A172 (cell line): ENCODE measurements around the gene TIFAB. TPM values are rescaled to one million over a fixed set of nuclear protein-coding genes. Genes with fewer than 3 reads are reported as not detected.

Source experiments
- DNase-seq: peaks from one replicate; pipeline ENCODE4 v3.0.0-alpha.2; 2015; ENCODE audit warnings: low spot score
- total RNA-seq: library from RNA; depleted of rRNA; stranded (reverse); fragments of >200 nt; shearing (Covaris generic); gene quantifications from 2 replicates; pipeline ENCODE4 v1.2.3, GENCODE V29; 2014; rRNA removed

The TIFAB gene
- total RNA-seq, 1 experiment from 2014 or later, result not detected

GRCh38 chr5:135425641-135426040, 26.5 kb downstream of the TIFAB start:
- DNase-seq, result no peak

GRCh38 chr5:135423846-135424168, 28.3 kb downstream of the TIFAB start:
- no peak for DNase-seq

GRCh38 chr5:135423146-135423845, 28.9 kb downstream of the TIFAB start:
- DNase-seq, result peak; percentile 80

- DNase-seq, result no peak
Measured at GRCh38 chr5:135422419-135422818, 29.7 kb downstream of the TIFAB start.

- no peak for DNase-seq
Measured at GRCh38 chr5:135417083-135417482, 35.1 kb downstream of the TIFAB start.

GRCh38 chr5:135405082-135405481, 47.1 kb downstream of the TIFAB start:
- no peak for DNase-seq

- DNase-seq, result no peak
Measured at GRCh38 chr5:135402031-135402430, 50.1 kb downstream of the TIFAB start.

GRCh38 chr5:135400866-135401265, 51.3 kb downstream of the TIFAB start:
- no peak for DNase-seq

- DNase-seq, result no peak
Measured at GRCh38 chr5:135399794-135400542, 52.2 kb downstream of the TIFAB start.

GRCh38 chr5:135398855-135399793, 53.0 kb downstream of the TIFAB start, which contains the start of gene MACROH2A1:
Gene MACROH2A1 (minus strand): TSS chr5:135399231. CDS start chr5:135389093, 10,138 bp downstream.
- peak; percentile 56 for DNase-seq

GRCh38 chr5:135398160-135398854, 53.8 kb downstream of the TIFAB start:
- DNase-seq, result peak; percentile 49

Other genes with a start within 250 kb of the TIFAB start
- gene MACROH2A1, start 53.1 kb downstream of the TIFAB start, total RNA-seq, result 339 and 388 TPM in 2 replicates
- gene DCANP1, start 5.0 kb downstream of the TIFAB start, total RNA-seq, result not detected in 2 replicates
- gene NEUROG1, start 83.6 kb upstream of the TIFAB start, total RNA-seq, result not detected in 2 replicates
- not detected in 2 replicates for gene CXCL14, start 126.6 kb upstream of the TIFAB start, total RNA-seq